Ishikawa (cell line): ENCODE results near the gene LETM1.

Experiments
- CEBPB ChIP-seq: IDR thresholded peaks from 2 replicates; pipeline ENCODE4 v1.6.1; 2012
- CREB1 ChIP-seq: IDR thresholded peaks from 2 replicates; pipeline ENCODE4 v1.6.1; 2012; ENCODE audit warnings: low read depth
- EGR1 ChIP-seq: IDR thresholded peaks from 2 replicates; pipeline ENCODE4 v1.6.1; 2012
- EP300 ChIP-seq: IDR thresholded peaks from 2 replicates; pipeline ENCODE4 v1.6.1; 2012; ENCODE audit warnings: borderline replicate concordance
- FOXM1 ChIP-seq: IDR thresholded peaks from 2 replicates; pipeline ENCODE4 v1.6.1; 2012; ENCODE audit warnings: low read depth, borderline replicate concordance
- MAX ChIP-seq: IDR thresholded peaks from 2 replicates; pipeline ENCODE4 v1.6.1; 2012
- NFIC ChIP-seq: IDR thresholded peaks from 2 replicates; pipeline ENCODE4 v1.6.1; 2012
- RAD21 ChIP-seq: IDR thresholded peaks from 2 replicates; pipeline ENCODE4 v1.6.1; 2012; ENCODE audit warnings: low read depth
- TAF1 ChIP-seq: IDR thresholded peaks from 2 replicates; pipeline ENCODE4 v1.6.1; 2012; ENCODE audit warnings: low read depth, mild to moderate bottlenecking
- TCF12 ChIP-seq: IDR thresholded peaks from 2 replicates; pipeline ENCODE4 v1.6.1; 2012; ENCODE audit warnings: low read depth
- TEAD4 ChIP-seq: IDR thresholded peaks from 2 replicates; pipeline ENCODE4 v1.6.1; 2012
- YY1 ChIP-seq: IDR thresholded peaks from 2 replicates; pipeline ENCODE4 v1.6.1; 2012; ENCODE audit warnings: low read depth
- ZBTB7A ChIP-seq: IDR thresholded peaks from 2 replicates; pipeline ENCODE4 v1.6.1; 2012; ENCODE audit warnings: low read depth
- TF ChIP-seq, protein P1 (sequence below): IDR thresholded peaks from 2 replicates; pipeline ENCODE4 v1.6.1; 2012; ENCODE audit warnings: low read depth, mild to moderate bottlenecking
- TF ChIP-seq, protein P2 (sequence below): IDR thresholded peaks from 2 replicates; pipeline ENCODE4 v1.6.1; 2012

LETM1 gene

GRCh38 chr4:1780435-1780834 lies 75.5 kb downstream of the LETM1 start:
- no peak for TF ChIP-seq NFIC
- no peak for TF ChIP-seq TAF1
- TF ChIP-seq, protein P1, sequence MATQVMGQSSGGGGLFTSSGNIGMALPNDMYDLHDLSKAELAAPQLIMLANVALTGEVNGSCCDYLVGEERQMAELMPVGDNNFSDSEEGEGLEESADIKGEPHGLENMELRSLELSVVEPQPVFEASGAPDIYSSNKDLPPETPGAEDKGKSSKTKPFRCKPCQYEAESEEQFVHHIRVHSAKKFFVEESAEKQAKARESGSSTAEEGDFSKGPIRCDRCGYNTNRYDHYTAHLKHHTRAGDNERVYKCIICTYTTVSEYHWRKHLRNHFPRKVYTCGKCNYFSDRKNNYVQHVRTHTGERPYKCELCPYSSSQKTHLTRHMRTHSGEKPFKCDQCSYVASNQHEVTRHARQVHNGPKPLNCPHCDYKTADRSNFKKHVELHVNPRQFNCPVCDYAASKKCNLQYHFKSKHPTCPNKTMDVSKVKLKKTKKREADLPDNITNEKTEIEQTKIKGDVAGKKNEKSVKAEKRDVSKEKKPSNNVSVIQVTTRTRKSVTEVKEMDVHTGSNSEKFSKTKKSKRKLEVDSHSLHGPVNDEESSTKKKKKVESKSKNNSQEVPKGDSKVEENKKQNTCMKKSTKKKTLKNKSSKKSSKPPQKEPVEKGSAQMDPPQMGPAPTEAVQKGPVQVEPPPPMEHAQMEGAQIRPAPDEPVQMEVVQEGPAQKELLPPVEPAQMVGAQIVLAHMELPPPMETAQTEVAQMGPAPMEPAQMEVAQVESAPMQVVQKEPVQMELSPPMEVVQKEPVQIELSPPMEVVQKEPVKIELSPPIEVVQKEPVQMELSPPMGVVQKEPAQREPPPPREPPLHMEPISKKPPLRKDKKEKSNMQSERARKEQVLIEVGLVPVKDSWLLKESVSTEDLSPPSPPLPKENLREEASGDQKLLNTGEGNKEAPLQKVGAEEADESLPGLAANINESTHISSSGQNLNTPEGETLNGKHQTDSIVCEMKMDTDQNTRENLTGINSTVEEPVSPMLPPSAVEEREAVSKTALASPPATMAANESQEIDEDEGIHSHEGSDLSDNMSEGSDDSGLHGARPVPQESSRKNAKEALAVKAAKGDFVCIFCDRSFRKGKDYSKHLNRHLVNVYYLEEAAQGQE, result no peak
- no peak for TF ChIP-seq EGR1
- no peak for TF ChIP-seq FOXM1
- no peak for TF ChIP-seq YY1

- TF ChIP-seq ZBTB7A, result no peak
- TF ChIP-seq FOXM1, result no peak
- TF ChIP-seq MAX, result no peak
- no peak for TF ChIP-seq EGR1
- no peak for TF ChIP-seq TEAD4
- TF ChIP-seq YY1, result no peak
- TF ChIP-seq TCF12, result no peak
- no peak for TF ChIP-seq EP300
- no peak for TF ChIP-seq RAD21
- TF ChIP-seq CREB1, result no peak
- TF ChIP-seq, protein P2, sequence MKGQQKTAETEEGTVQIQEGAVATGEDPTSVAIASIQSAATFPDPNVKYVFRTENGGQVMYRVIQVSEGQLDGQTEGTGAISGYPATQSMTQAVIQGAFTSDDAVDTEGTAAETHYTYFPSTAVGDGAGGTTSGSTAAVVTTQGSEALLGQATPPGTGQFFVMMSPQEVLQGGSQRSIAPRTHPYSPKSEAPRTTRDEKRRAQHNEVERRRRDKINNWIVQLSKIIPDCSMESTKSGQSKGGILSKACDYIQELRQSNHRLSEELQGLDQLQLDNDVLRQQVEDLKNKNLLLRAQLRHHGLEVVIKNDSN, result no peak
- TF ChIP-seq, protein P1, result no peak
- no peak for TF ChIP-seq TAF1
- TF ChIP-seq CEBPB, result no peak
- TF ChIP-seq NFIC, result no peak
Observed at GRCh38 chr4:1779588-1780382, 76.2 kb downstream of the LETM1 start.

- no peak for TF ChIP-seq ZBTB7A
- no peak for TF ChIP-seq NFIC
- no peak for TF ChIP-seq CREB1
- TF ChIP-seq FOXM1, result no peak
- no peak for TF ChIP-seq CEBPB
- no peak for TF ChIP-seq EP300
- TF ChIP-seq, protein P1, result no peak
- TF ChIP-seq YY1, result no peak
- TF ChIP-seq EGR1, result no peak
- no peak for TF ChIP-seq TAF1
- TF ChIP-seq MAX, result no peak
- TF ChIP-seq RAD21, result no peak
- TF ChIP-seq TEAD4, result no peak
- TF ChIP-seq TCF12, result no peak
- TF ChIP-seq, protein P2, result no peak
Observed at GRCh38 chr4:1778642-1779392, 77.1 kb downstream of the LETM1 start.
